MCF 10A (cell line): ENCODE results near the gene TBCD. TPM values are rescaled to one million over a fixed set of nuclear protein-coding genes. Genes with fewer than 3 reads are reported as not detected.

Experiments used
- BruUV-seq: library from RNA; stranded (reverse); fragments of 400-500 nt; replicated peaks from 2 replicates; lab custom pipeline; 2021; lab: Mats Ljungman, UMichigan
- CTCF ChIA-PET: fragments of 300-600 bp; sonication (Branson Sonifier 250); formaldehyde crosslinking; extraction: SDS; loops from one replicate; lab custom pipeline; 2021; ENCODE audit warnings: antibody characterized with exemption, inconsistent platforms; lab: Yijun Ruan, JAX
- POLR2A ChIA-PET: fragments of 300-600, 350-650 bp; sonication (Branson Sonifier 250); formaldehyde crosslinking; extraction: SDS; loops from one replicate; lab custom pipeline; 2020; ENCODE audit warnings: antibody characterized with exemption, inconsistent platforms; lab: Yijun Ruan, JAX
- DNase-seq: peaks from one replicate; pipeline ENCODE4 v3.0.0-alpha.2; 2018; ENCODE audit not compliant: unreplicated experiment
- H3K27ac Mint-ChIP-seq: one replicate; pipeline ENCODE4 v1.8.0; 2022; ENCODE audit warnings: mild to moderate bottlenecking, low read depth, mixed read lengths; ENCODE audit not compliant: unreplicated experiment
- H3K27me3 Mint-ChIP-seq: one replicate; pipeline ENCODE4 v1.8.0; 2022; ENCODE audit warnings: mixed read lengths; ENCODE audit not compliant: insufficient read depth, unreplicated experiment
- H3K36me3 Mint-ChIP-seq: one replicate; pipeline ENCODE4 v1.8.0; 2022; ENCODE audit warnings: mild to moderate bottlenecking, moderate library complexity, mixed read lengths; ENCODE audit not compliant: insufficient read depth, unreplicated experiment
- H3K4me1 Mint-ChIP-seq: one replicate; pipeline ENCODE4 v1.8.0; 2022; ENCODE audit warnings: mixed read lengths; ENCODE audit not compliant: insufficient read depth, unreplicated experiment
- H3K4me3 Mint-ChIP-seq: one replicate; pipeline ENCODE4 v1.8.0; 2022; ENCODE audit warnings: mild to moderate bottlenecking, moderate library complexity, mixed read lengths; ENCODE audit not compliant: unreplicated experiment
- H3K9me3 Mint-ChIP-seq: one replicate; pipeline ENCODE4 v1.8.0; 2022; ENCODE audit warnings: mixed read lengths; ENCODE audit not compliant: unreplicated experiment
- CTCF ChIP-seq: fragments of 200-600 bp; IDR thresholded peaks from one replicate; pipeline ENCODE4 v1.8.0; 2022; ENCODE audit warnings: antibody characterized with exemption, mild to moderate bottlenecking; ENCODE audit not compliant: unreplicated experiment
- intact Hi-C: fragments of 100-400 bp; cut with micrococcal nuclease; formaldehyde crosslinking; loops from 2 replicates; pipeline ENCODE4 v1.14.1; 2022
- total RNA-seq: library from RNA; stranded (reverse); gene quantifications from 2 replicates; pipeline ENCODE4 v1.2.3, GENCODE V29; 2022

The TBCD gene
- total RNA-seq, 1 experiment from 2014 or later: 76.2 TPM

GRCh38 chr17:82795615-82796014 lies 43.8 kb downstream of the TBCD start:
- no peaks in the 10 kb centered on the region for H3K27me3 Mint-ChIP-seq
- POLR2A ChIA-PET: no interaction called here
- H3K27ac Mint-ChIP-seq: no peak overlapping the region
- DNase-seq: no peak
- H3K9me3 Mint-ChIP-seq: no peaks in the 10 kb centered on the region
- intact Hi-C loops: no loop called here
- H3K36me3 Mint-ChIP-seq: peaks cover 34% of the 10 kb centered on the region
- H3K4me1 Mint-ChIP-seq: peaks cover 7% of the 10 kb centered on the region
- no peak for TF ChIP-seq CTCF
- no peak overlapping the region for H3K4me3 Mint-ChIP-seq
- CTCF ChIA-PET: no interaction called here
- no TSS peak for BruUV-seq

- Mint-ChIP-seq H3K27ac (no peak overlapping the region), H3K4me3 (no peak overlapping the region), H3K27me3 (no peaks in the 10 kb centered on the region)
Measured at GRCh38 chr17:82797061-82797460, 45.2 kb downstream of the TBCD start.

GRCh38 chr17:82798752-82799151 lies 46.9 kb downstream of the TBCD start:
- DNase-seq: no peak
- no TSS peak for BruUV-seq
- Mint-ChIP-seq H3K4me3 (no peak overlapping the region), H3K4me1 (no peaks in the 10 kb centered on the region), H3K36me3 (peaks cover 22% of the 10 kb centered on the region), H3K27me3 (no peaks in the 10 kb centered on the region), H3K27ac (no peak overlapping the region), H3K9me3 (peaks cover 7% of the 10 kb centered on the region)
- intact Hi-C loops: no loop called here
- ChIA-PET CTCF (no interaction called here), POLR2A (interaction anchor here (1.6 kb wide), 1 partner anchor 77 kb away, joined by 4 read pairs; no protein-coding TSS in a partner anchor)
- no peak for TF ChIP-seq CTCF

More at GRCh38 chr17:82797061-82797460, 45.2 kb downstream of the TBCD start:
- intact Hi-C loops: no loop called here
- Mint-ChIP-seq H3K4me1 (no peaks in the 10 kb centered on the region), H3K9me3 (peaks cover 7% of the 10 kb centered on the region), H3K36me3 (peaks cover 22% of the 10 kb centered on the region)
- no TSS peak for BruUV-seq
- no peak for DNase-seq
- CTCF ChIA-PET: no interaction called here
- TF ChIP-seq CTCF: no peak
- POLR2A ChIA-PET: no interaction called here

- no TSS peak for BruUV-seq
- Mint-ChIP-seq H3K4me1 (no peaks in the 10 kb centered on the region), H3K27ac (no peak overlapping the region), H3K36me3 (peaks cover 22% of the 10 kb centered on the region), H3K27me3 (no peaks in the 10 kb centered on the region), H3K4me3 (no peak overlapping the region), H3K9me3 (peaks cover 7% of the 10 kb centered on the region)
- no peak for DNase-seq
- TF ChIP-seq CTCF: no peak
- ChIA-PET POLR2A (interaction anchor here (1.6 kb wide), 1 partner anchor 76 kb away, joined by 4 read pairs; no protein-coding TSS in a partner anchor), CTCF (interaction anchor here (0.6 kb wide), 1 partner anchor 21 kb away, joined by 3 read pairs; no protein-coding TSS in a partner anchor)
- intact Hi-C loops: no loop called here
Measured at GRCh38 chr17:82799591-82799990, 47.7 kb downstream of the TBCD start.
